ENCODE results near the gene FHOD1. TPM values are rescaled to one million over a fixed set of nuclear protein-coding genes. Genes with fewer than 3 reads are reported as not detected.

Gene FHOD1
- total RNA-seq, 4 donors from 2014 or later, result 6.3 to 15.6 (median 8.4) TPM

DNA sequence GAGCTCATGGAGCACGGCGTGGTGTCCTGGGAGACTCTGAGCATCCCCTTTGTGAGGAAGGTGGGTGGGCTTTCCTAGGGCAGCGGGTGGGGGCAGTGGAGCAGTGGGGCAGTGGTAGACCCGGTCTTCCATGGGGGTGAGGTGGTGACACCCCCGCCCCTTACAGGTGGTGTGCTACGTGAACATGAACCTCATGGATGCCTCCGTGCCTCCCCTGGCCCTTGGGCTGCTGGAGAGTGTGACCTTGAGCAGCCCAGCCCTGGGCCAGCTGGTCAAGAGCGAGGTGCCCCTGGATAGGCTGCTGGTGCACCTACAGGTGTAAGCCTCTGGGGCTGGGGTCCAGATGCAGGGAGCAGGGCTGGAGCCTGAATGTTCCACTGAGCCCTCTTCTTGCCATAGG lies 46.8 kb downstream of the FHOD1 start:
- WGBS, 2 donors, result 81 to 86% methylated on average over 5 to 7 of the region's 8 CpGs
- TF ChIP-seq CTCF (IDR thresholded peaks at IDR 0.05) (no peak), POLR2A (IDR thresholded peaks at IDR 0.05) (no peak)
- H3K4me3 ChIP-seq (ENCODE audit: low read depth, poor library complexity, severe bottlenecking), result no peak overlapping the region
- DNase-seq (ENCODE audit: low spot score in 2 of 2), result no peak
- intact Hi-C loops (cut with DNase I; ENCODE audit: low total_unique reads), result no loop called here

DNA sequence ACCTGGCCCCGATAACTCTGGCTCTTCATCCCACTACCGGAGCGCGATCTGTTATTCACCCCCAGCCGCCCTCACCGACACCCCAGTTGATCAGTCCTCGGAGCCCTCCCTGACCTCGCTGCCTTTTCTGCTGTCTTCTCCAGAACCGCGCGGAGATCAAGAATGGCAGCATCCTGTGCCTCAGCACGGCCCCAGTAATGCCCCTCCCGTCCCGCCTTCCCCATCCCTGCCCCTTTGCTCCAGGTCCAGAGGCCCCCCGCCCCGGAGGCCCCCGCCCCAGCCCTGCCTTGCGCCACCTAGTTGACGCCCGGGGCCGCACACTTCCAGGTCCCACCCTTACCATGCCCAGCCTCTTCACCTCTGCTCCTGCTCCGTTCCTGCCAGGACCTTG lies 47.5 kb downstream of the FHOD1 start:
- WGBS, 2 donors, result 29 to 51% methylated on average over 21 to 22 of the region's 22 CpGs
- DNase-seq (ENCODE audit: low spot score in 2 of 2), result no peak
- intact Hi-C loops (cut with DNase I; ENCODE audit: low total_unique reads), result no loop called here
- no peak overlapping the region for H3K4me3 ChIP-seq (ENCODE audit: low read depth, poor library complexity, severe bottlenecking)
- TF ChIP-seq POLR2A (IDR thresholded peaks at IDR 0.05), result no peak

DNA sequence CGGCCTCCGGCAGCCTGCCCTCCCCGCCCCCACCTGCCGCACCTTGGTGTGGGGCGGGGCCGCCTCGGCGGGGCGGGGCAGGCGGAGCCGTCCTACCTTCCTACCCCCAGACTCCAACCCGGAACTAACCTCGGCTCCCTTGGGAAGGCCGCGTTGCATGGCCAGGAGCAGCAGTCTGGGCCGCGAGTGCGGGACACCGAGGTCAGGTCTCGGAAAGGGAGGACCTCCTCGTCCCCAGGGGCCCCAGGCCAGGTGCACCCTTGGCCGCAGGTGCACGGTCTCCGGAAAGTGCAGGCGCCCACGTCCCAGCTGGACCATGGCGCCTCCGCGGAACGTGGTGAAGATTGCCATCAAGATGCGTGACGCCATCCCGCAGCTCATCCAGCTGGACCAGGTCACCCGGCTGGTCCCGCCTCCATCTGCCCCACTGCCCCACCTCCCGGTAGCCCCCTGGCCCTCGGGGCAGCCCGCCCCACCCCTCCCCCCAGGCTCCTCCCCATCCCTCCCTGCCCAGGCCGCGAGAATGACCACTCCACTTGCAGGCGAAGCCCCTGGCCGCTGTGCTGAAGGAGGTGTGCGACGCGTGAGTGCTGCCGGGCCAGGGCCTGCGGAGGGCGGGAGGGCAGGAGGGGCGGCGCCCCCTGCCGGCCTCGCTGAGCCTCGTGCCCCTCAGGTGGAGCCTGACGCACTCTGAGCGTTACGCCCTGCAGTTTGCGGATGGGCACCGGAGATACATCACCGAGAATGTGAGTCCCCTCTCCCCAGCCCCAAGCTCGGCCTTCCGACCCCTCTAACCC lies 48.1 kb downstream of the FHOD1 start, which contains the start of gene ELMO3:
ELMO3 (plus strand) TSS at position 121 of the 797 bp plus-strand sequence; CDS start at position 317, 196 bp downstream.
- intact Hi-C loops (cut with DNase I; ENCODE audit: low total_unique reads), result no loop called here
- TF ChIP-seq CTCF (IDR thresholded peaks at IDR 0.05) (no peak), POLR2A (IDR thresholded peaks at IDR 0.05) (no peak)
- peak in 1 of 2 donors; percentile 89 for DNase-seq (ENCODE audit: low spot score in 2 of 2)
- H3K4me3 ChIP-seq (ENCODE audit: low read depth, poor library complexity, severe bottlenecking), result peak within 1 kb of the TSS; percentile 4
- 34 to 41% methylated on average over 18 to 37 of the region's 61 CpGs for WGBS, 2 donors

GRCh38 chr16:67198238-67198734 lies 49.0 kb downstream of the FHOD1 start:
- 39 to 59% methylated on average over 11 to 12 of the region's 12 CpGs for WGBS, 2 donors
- no peak for TF ChIP-seq POLR2A (IDR thresholded peaks at IDR 0.05)
- TF ChIP-seq CTCF (IDR thresholded peaks at IDR 0.05), result no peak
- DNase-seq (ENCODE audit: low spot score in 2 of 2), result no peak
- intact Hi-C loops (cut with DNase I; ENCODE audit: low total_unique reads), result no loop called here
- no peak overlapping the region for H3K4me3 ChIP-seq (ENCODE audit: low read depth, poor library complexity, severe bottlenecking)

- DNase-seq (ENCODE audit: low spot score in 2 of 2), result no peak
- WGBS, 2 donors, result 77 to 85% methylated on average over 6 of the region's 6 CpGs
- intact Hi-C loops (cut with DNase I; ENCODE audit: low total_unique reads), result no loop called here
- no peak for TF ChIP-seq CTCF (IDR thresholded peaks at IDR 0.05)
- no peak for TF ChIP-seq POLR2A (IDR thresholded peaks at IDR 0.05)
- H3K4me3 ChIP-seq (ENCODE audit: low read depth, poor library complexity, severe bottlenecking), result no peak overlapping the region
Observed at GRCh38 chr16:67197704-67198103, 49.6 kb downstream of the FHOD1 start.

DNA sequence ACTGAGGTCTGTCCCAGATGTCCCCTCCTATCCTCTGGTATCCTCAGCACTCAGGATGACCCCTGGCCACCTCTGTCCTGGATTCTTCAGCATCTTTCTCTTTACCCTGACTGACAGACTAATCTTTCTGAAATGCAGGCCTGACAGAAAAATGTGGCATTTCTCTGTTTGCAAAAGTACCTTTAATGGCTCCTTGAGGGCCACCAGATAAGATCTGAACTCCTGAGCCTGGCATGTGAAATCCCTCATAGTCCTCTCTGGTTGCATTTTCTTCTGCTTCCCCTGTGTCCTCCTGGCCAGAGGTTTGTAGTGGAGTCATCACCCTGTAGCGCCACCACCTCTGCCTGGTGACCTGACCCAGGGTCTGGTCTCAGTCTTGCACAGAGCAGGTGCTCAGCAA lies 50.4 kb downstream of the FHOD1 start:
- 100% methylated on average over 1 of the region's 1 CpG for WGBS, 2 donors
- TF ChIP-seq CTCF (IDR thresholded peaks at IDR 0.05) (no peak), POLR2A (IDR thresholded peaks at IDR 0.05) (no peak)
- intact Hi-C loops (cut with DNase I; ENCODE audit: low total_unique reads), result no loop called here
- DNase-seq (ENCODE audit: low spot score in 2 of 2), result no peak
- no peak overlapping the region for H3K4me3 ChIP-seq (ENCODE audit: low read depth, poor library complexity, severe bottlenecking)

Data from lower leg skin (tissue), 4 donors.